Measurements from ENCODE around the gene MS4A2. TPM values are rescaled to one million over a fixed set of nuclear protein-coding genes. Genes with fewer than 3 reads are reported as not detected.
"Not testable (repeated sequence)": the region's sequence is repeated elsewhere in the genome, so short reads cannot be mapped to it uniquely, and the experiment has no call there.

Gene MS4A2
- 0.42 TPM for total RNA-seq
- 0.05 TPM for polyA plus RNA-seq
- long read RNA-seq, donor 1: 0 reads
- long read RNA-seq, donor 2: 0 reads
- long read RNA-seq, donor 3: 0 reads
- long read RNA-seq, donor 4: 0 reads
- long read RNA-seq, donor 5: 0 reads
- long read RNA-seq, donor 6: 0 reads
- long read RNA-seq, donor 7: 0 reads
- long read RNA-seq, donor 8: 0 reads
- long read RNA-seq, donor 9: 0 reads
- long read RNA-seq, donor 10: 0 reads

DNA sequence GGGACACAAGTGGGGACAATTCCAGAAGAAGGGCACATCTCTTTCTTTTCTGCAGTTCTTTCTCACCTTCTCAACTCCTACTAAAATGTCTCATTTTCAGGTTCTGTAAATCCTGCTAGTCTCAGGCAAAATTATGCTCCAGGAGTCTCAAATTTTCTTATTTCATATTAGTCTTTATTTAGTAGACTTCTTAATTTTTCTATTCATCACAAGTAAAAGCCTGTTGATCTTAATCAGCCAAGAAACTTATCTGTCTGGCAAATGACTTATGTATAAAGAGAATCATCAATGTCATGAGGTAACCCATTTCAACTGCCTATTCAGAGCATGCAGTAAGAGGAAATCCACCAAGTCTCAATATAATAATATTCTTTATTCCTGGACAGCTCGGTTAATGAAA lies at the start of gene MS4A2:
MS4A2 (plus strand) TSS at position 301 of the 400 bp plus-strand sequence. CDS start 102 bp downstream, outside the sequence.
- no peaks in the 10 kb centered on the region for H3K36me3 ChIP-seq (ENCODE audit: control insufficient read depth in 2 of 2, insufficient read depth in 2 of 2, low read length in 1 of 2)
- no peaks in the 10 kb centered on the region for H3K4me1 ChIP-seq (ENCODE audit: control insufficient read depth in 2 of 2, insufficient read depth in 2 of 2, low read length in 2 of 2)
- no peaks in the 10 kb centered on the region for H3K9me3 ChIP-seq (ENCODE audit: control insufficient read depth in 2 of 2, insufficient read depth in 1 of 2, low read length in 1 of 2)
- DNase-seq (ENCODE audit: low read depth in 6 of 9, low spot score in 9 of 9): no peak
- H3K27ac ChIP-seq (ENCODE audit: low read depth in 1 of 2, low read length in 1 of 2): no peak within 1 kb of the TSS
- no peak within 1 kb of the TSS for H3K4me3 ChIP-seq (ENCODE audit: low read length in 2 of 2)
- 97% methylated on average over 1 of the region's 1 CpG for WGBS
- no peaks in the 10 kb centered on the region for H3K27me3 ChIP-seq (ENCODE audit: control insufficient read depth in 2 of 2, insufficient read depth in 1 of 2, low read length in 1 of 2)

DNA sequence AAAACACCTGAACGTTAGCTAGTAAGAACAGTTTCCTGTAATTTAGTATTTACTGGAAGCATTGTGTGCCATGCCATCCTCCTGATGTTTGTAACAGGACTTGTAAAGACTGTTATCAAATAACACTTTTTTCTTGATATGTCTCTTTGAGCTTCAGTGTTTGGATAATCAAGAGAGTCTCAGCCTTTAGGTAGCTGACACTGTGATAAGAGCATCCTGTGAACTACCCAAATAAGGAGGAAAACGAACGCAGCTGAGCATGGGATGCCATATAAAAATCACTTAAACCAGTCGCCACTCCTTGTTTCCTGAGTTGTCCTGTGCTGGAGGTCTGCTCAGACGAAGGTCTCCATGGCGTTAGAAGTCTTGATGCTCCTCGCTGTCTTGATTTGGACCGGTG lies 48.4 kb upstream of the MS4A2 start, which contains the start of gene OOSP2:
OOSP2 (plus strand) TSS at position 301 of the 400 bp plus-strand sequence; CDS start at position 352, 51 bp downstream.
- Histone ChIP-seq H3K9me3 (ENCODE audit: control insufficient read depth in 2 of 2, insufficient read depth in 1 of 2, low read length in 1 of 2) (no peaks in the 10 kb centered on the region), H3K27me3 (ENCODE audit: control insufficient read depth in 2 of 2, insufficient read depth in 1 of 2, low read length in 1 of 2) (no peaks in the 10 kb centered on the region), H3K36me3 (ENCODE audit: control insufficient read depth in 2 of 2, insufficient read depth in 2 of 2, low read length in 1 of 2) (no peaks in the 10 kb centered on the region), H3K4me3 (ENCODE audit: low read length in 2 of 2) (no peak within 1 kb of the TSS), H3K4me1 (ENCODE audit: control insufficient read depth in 2 of 2, insufficient read depth in 2 of 2, low read length in 2 of 2) (no peaks in the 10 kb centered on the region), H3K27ac (ENCODE audit: low read depth in 1 of 2, low read length in 1 of 2) (no peak within 1 kb of the TSS)
- WGBS: 95% methylated on average over 8 of the region's 8 CpGs
- DNase-seq (ENCODE audit: low read depth in 6 of 9, low spot score in 9 of 9): no peak

DNA sequence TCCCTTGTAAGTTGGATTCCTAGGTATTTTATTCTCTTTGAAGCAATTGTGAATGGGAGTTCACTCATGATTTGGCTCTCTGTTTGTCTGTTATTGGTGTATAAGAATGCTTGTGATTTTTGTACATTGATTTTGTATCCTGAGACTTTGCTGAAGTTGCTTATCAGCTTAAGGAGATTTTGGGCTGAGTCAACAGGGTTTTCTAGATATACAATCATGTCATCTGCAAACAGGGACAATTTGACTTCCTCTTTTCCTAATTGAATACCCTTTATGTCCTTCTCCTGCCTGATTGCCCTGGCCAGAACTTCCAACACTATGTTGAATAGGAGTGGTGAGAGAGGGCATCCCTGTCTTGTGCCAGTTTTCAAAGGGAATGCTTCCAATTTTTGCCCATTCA lies 38.0 kb upstream of the MS4A2 start:
- H3K36me3 ChIP-seq (ENCODE audit: control insufficient read depth in 2 of 2, insufficient read depth in 2 of 2, low read length in 1 of 2); H3K4me1 ChIP-seq (ENCODE audit: control insufficient read depth in 2 of 2, insufficient read depth in 2 of 2, low read length in 2 of 2); H3K27me3 ChIP-seq (ENCODE audit: control insufficient read depth in 2 of 2, insufficient read depth in 1 of 2, low read length in 1 of 2); H3K27ac ChIP-seq (ENCODE audit: low read depth in 1 of 2, low read length in 1 of 2); DNase-seq (ENCODE audit: low read depth in 6 of 9, low spot score in 9 of 9); H3K9me3 ChIP-seq (ENCODE audit: control insufficient read depth in 2 of 2, insufficient read depth in 1 of 2, low read length in 1 of 2); H3K4me3 ChIP-seq (ENCODE audit: low read length in 2 of 2): not testable (repeated sequence)

DNA sequence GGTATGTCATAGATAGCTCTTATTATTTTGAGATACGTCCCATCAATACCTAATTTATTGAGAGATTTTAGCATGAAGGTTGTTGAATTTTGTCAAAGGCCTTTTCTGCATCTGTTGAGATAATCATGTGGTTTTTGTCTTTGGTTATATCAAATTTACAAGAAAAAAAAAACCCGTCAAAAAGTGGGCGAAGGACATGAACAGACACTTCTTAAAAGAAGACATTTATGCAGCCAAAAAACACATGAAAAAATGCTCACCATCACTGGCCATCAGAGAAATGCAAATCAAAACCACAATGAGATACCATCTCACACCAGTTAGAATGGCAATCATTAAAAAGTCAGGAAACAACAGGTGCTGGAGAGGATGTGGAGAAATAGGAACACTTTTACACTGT lies 37.6 kb upstream of the MS4A2 start:
- H3K9me3 ChIP-seq (ENCODE audit: control insufficient read depth in 2 of 2, insufficient read depth in 1 of 2, low read length in 1 of 2); DNase-seq (ENCODE audit: low read depth in 6 of 9, low spot score in 9 of 9); H3K36me3 ChIP-seq (ENCODE audit: control insufficient read depth in 2 of 2, insufficient read depth in 2 of 2, low read length in 1 of 2); H3K27ac ChIP-seq (ENCODE audit: low read depth in 1 of 2, low read length in 1 of 2); H3K27me3 ChIP-seq (ENCODE audit: control insufficient read depth in 2 of 2, insufficient read depth in 1 of 2, low read length in 1 of 2); H3K4me1 ChIP-seq (ENCODE audit: control insufficient read depth in 2 of 2, insufficient read depth in 2 of 2, low read length in 2 of 2); H3K4me3 ChIP-seq (ENCODE audit: low read length in 2 of 2): not testable (repeated sequence)
- WGBS: 82% methylated on average over 3 of the region's 3 CpGs

DNA sequence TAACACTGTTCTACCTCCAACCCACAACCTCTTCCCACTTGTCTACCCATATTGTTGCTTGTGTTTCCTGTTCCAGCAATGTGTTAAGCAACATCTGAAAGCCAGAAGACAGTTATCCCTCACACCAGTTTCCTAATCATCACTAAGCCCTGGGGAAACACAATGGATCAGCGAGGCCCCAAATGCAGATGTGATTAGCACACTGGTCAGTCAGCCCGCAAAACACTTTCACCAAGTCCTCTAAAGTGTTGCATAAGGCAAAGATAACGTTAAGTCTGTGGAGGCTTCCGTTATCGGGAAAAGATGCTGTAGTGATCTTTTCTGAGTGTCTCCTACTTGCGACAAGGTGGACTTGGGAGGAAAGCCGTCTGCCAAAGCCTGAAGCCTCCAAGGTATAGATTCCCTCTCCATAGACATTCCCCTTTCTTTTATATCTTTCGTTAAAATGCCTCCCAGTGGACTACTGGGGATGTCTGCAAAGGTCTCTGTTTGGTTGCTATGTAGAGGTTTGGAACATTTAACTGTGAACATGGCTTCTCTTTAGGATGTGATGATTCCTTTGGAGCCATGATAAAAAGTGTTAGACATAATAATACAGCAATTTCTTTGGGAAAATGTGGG lies 32.0 kb upstream of the MS4A2 start, which contains the start of gene MS4A3:
MS4A3 (plus strand) TSS at position 317 of the 621 bp plus-strand sequence. CDS start 4,496 bp downstream, outside the sequence.
- Histone ChIP-seq H3K36me3 (ENCODE audit: control insufficient read depth in 2 of 2, insufficient read depth in 2 of 2, low read length in 1 of 2) (no peaks in the 10 kb centered on the region), H3K4me1 (ENCODE audit: control insufficient read depth in 2 of 2, insufficient read depth in 2 of 2, low read length in 2 of 2) (no peaks in the 10 kb centered on the region), H3K9me3 (ENCODE audit: control insufficient read depth in 2 of 2, insufficient read depth in 1 of 2, low read length in 1 of 2) (no peaks in the 10 kb centered on the region), H3K27ac (ENCODE audit: low read depth in 1 of 2, low read length in 1 of 2) (no peak within 1 kb of the TSS), H3K4me3 (ENCODE audit: low read length in 2 of 2) (no peak within 1 kb of the TSS), H3K27me3 (ENCODE audit: control insufficient read depth in 2 of 2, insufficient read depth in 1 of 2, low read length in 1 of 2) (no peaks in the 10 kb centered on the region)
- DNase-seq (ENCODE audit: low read depth in 6 of 9, low spot score in 9 of 9): no peak
- 91% methylated on average over 8 of the region's 8 CpGs for WGBS

DNA sequence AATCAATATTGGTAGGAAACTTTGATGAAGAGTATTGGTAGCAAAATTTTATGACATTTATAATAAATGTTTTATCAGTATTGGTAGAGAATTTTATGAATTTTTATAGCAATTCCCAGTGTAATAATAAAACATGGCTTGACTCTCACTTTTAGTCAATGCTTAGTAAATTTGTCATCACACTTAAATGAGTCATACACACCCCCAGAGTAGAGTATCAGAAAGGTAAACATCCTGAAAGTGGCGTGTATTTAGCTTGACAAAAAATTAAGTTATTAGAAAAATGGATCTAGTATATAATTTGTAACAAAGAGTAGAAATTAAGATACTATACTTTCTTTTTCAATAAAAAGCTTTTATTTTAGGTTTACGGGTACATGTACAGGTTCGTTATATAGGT lies 29.4 kb upstream of the MS4A2 start:
- Histone ChIP-seq H3K27ac (ENCODE audit: low read depth in 1 of 2, low read length in 1 of 2) (no peak overlapping the region), H3K4me1 (ENCODE audit: control insufficient read depth in 2 of 2, insufficient read depth in 2 of 2, low read length in 2 of 2) (no peaks in the 10 kb centered on the region), H3K4me3 (ENCODE audit: low read length in 2 of 2) (no peak overlapping the region), H3K36me3 (ENCODE audit: control insufficient read depth in 2 of 2, insufficient read depth in 2 of 2, low read length in 1 of 2) (no peaks in the 10 kb centered on the region), H3K9me3 (ENCODE audit: control insufficient read depth in 2 of 2, insufficient read depth in 1 of 2, low read length in 1 of 2) (no peaks in the 10 kb centered on the region), H3K27me3 (ENCODE audit: control insufficient read depth in 2 of 2, insufficient read depth in 1 of 2, low read length in 1 of 2) (no peaks in the 10 kb centered on the region)
- 95% methylated on average over 3 of the region's 3 CpGs for WGBS
- no peak for DNase-seq (ENCODE audit: low read depth in 6 of 9, low spot score in 9 of 9)

DNA sequence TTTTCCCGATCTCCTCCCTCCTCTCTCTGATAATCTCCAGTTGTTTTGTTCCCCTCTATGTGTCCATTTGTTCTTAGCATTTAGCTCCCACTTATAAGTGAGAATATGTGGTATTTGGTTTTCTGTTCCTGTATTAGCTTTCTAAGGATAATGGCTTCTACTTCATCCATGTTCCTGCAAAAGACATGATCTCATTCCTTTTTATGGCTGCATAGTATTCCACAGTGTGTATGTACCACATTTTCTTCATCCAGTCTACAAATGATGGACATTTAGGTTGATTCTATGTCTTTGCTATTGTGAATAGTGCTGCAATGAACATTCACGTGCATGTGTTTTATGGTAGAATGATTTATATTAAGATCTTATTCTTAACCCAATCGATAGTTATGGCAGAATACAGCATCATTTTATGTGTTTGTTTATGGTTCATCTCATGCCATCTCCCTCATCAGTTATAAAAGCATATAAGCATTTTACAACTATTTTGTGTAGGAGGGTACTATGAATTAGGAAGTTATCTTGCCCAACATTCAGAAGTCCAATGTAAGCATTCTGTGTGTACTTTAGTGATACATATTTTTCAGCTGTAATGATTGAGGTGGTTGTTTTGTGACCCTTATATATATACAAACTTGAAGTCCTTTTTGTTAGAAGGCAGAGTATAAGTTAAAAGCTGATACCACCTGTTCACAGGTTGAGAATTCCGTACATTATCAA lies 28.8 kb upstream of the MS4A2 start:
- WGBS: 97% methylated on average over 4 of the region's 4 CpGs
- H3K36me3 ChIP-seq (ENCODE audit: control insufficient read depth in 2 of 2, insufficient read depth in 2 of 2, low read length in 1 of 2): no peaks in the 10 kb centered on the region
- H3K27me3 ChIP-seq (ENCODE audit: control insufficient read depth in 2 of 2, insufficient read depth in 1 of 2, low read length in 1 of 2): no peaks in the 10 kb centered on the region
- DNase-seq (ENCODE audit: low read depth in 6 of 9, low spot score in 9 of 9): no peak
- no peaks in the 10 kb centered on the region for H3K4me1 ChIP-seq (ENCODE audit: control insufficient read depth in 2 of 2, insufficient read depth in 2 of 2, low read length in 2 of 2)
- H3K9me3 ChIP-seq (ENCODE audit: control insufficient read depth in 2 of 2, insufficient read depth in 1 of 2, low read length in 1 of 2): no peaks in the 10 kb centered on the region
- no peak overlapping the region for H3K4me3 ChIP-seq (ENCODE audit: low read length in 2 of 2)
- no peak overlapping the region for H3K27ac ChIP-seq (ENCODE audit: low read depth in 1 of 2, low read length in 1 of 2)

DNA sequence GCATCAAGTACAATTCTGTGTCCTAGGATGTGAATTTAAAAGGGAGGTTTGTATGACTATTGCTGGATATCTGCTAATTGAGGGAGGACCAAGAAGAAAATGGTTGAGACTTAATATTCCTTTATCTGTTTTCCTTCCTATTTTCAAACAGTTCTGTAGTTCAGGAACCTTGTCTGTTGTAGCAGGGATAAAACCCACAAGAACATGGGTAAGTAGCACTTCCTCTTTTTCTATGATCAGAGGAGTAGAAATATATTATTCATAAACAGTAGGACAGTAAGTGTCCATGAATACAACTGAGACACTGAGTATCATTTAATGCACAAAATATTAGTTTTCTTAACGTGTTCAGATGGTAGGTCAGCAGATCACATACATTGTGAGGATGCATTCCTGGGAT lies 24.4 kb upstream of the MS4A2 start:
- Histone ChIP-seq H3K27me3 (ENCODE audit: control insufficient read depth in 2 of 2, insufficient read depth in 1 of 2, low read length in 1 of 2) (no peaks in the 10 kb centered on the region), H3K4me3 (ENCODE audit: low read length in 2 of 2) (no peak overlapping the region), H3K9me3 (ENCODE audit: control insufficient read depth in 2 of 2, insufficient read depth in 1 of 2, low read length in 1 of 2) (no peaks in the 10 kb centered on the region), H3K4me1 (ENCODE audit: control insufficient read depth in 2 of 2, insufficient read depth in 2 of 2, low read length in 2 of 2) (no peaks in the 10 kb centered on the region), H3K27ac (ENCODE audit: low read depth in 1 of 2, low read length in 1 of 2) (no peak overlapping the region), H3K36me3 (ENCODE audit: control insufficient read depth in 2 of 2, insufficient read depth in 2 of 2, low read length in 1 of 2) (no peaks in the 10 kb centered on the region)
- DNase-seq (ENCODE audit: low read depth in 6 of 9, low spot score in 9 of 9): no peak
- WGBS: 73% methylated on average over 1 of the region's 1 CpG

DNA sequence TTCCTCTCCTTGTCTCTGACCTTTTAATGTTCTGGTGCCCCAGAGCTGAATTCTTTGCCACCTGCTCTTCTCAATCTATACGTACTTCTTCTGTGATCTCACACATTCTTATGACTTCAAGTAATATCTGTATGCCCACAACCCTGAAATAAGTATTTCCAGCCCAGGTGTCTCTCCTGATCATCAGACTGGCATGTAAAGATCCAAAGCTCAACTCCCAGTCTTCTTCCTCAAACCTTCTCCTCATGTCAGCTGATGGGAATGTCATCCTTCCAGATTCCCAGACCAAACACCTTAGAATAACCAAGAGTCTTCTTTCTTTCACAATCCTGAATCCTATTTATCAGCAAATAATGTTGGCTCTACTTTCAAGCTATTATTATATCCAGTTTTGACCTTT lies 22.7 kb upstream of the MS4A2 start:
- no peaks in the 10 kb centered on the region for H3K9me3 ChIP-seq (ENCODE audit: control insufficient read depth in 2 of 2, insufficient read depth in 1 of 2, low read length in 1 of 2)
- no peak overlapping the region for H3K27ac ChIP-seq (ENCODE audit: low read depth in 1 of 2, low read length in 1 of 2)
- H3K4me1 ChIP-seq (ENCODE audit: control insufficient read depth in 2 of 2, insufficient read depth in 2 of 2, low read length in 2 of 2): no peaks in the 10 kb centered on the region
- H3K4me3 ChIP-seq (ENCODE audit: low read length in 2 of 2): no peak overlapping the region
- WGBS: 98% methylated on average over 1 of the region's 1 CpG
- no peaks in the 10 kb centered on the region for H3K36me3 ChIP-seq (ENCODE audit: control insufficient read depth in 2 of 2, insufficient read depth in 2 of 2, low read length in 1 of 2)
- H3K27me3 ChIP-seq (ENCODE audit: control insufficient read depth in 2 of 2, insufficient read depth in 1 of 2, low read length in 1 of 2): no peaks in the 10 kb centered on the region
- no peak for DNase-seq (ENCODE audit: low read depth in 6 of 9, low spot score in 9 of 9)
